GM12892 (cell line): ENCODE results near the gene ARFIP1.

ENCODE experiments used
- DNase-seq: peaks from one replicate; pipeline ENCODE4 v3.0.0; 2011; ENCODE audit not compliant: insufficient read length
- FAIRE-seq: peaks from 2 replicates; lab custom pipeline; 2011; peaks lifted over from hg19 to GRCh38; lab: Jason Lieb, UNC
- POLR2A ChIP-seq: IDR thresholded peaks from 2 replicates; pipeline ENCODE4 v1.6.1; 2011; ENCODE audit warnings: low read depth, low read length, control low read depth
- POLR2AphosphoS5 ChIP-seq: IDR thresholded peaks from 2 replicates; pipeline ENCODE4 v1.6.1; 2011; ENCODE audit warnings: low read depth, low read length, control low read depth
- TAF1 ChIP-seq: IDR thresholded peaks from 2 replicates; pipeline ENCODE4 v1.6.1; 2011; ENCODE audit warnings: low read depth, mild to moderate bottlenecking, control low read depth, low read length, borderline replicate concordance

Gene ARFIP1

DNA sequence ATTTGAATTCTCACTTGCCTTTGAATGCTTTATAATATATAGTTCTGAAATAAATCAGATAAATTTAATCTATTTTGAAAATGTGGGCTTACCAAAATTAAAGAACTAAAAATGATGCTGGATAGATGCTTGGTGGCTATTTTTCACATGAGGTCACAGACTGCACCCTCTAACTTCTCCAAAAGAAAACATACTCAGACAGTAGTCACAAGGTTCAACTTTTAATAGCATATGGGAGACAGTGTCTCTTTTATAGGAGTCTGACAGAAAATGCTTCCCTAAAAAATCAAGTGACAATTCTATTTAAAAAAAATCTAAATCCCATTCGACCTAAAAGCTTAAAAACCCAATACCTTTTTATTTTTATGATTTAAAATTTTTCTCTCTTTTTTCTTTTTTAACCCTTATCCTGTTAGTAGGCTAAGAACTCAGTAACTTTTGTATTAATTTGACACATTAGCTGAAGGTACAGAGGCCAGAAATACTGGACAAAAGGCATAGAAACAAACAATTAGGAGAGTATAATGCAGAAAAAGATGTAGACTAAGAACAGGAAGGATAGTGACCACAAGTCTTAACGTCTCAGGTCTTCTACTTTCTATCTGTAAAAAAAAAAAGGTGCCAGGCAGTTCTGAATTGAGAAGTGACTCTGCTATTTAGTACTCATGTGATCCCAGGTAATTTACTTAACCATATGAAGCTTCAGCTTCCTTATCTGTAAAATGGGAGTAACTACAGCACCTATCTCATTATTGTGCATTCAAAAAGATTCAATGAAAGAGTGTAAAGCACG lies 7.8 kb upstream of the ARFIP1 start:
- no peak for DNase-seq
- peak; percentile 27 for FAIRE-seq
- TF ChIP-seq TAF1 (no peak), POLR2AphosphoS5 (no peak), POLR2A (no peak)

DNA sequence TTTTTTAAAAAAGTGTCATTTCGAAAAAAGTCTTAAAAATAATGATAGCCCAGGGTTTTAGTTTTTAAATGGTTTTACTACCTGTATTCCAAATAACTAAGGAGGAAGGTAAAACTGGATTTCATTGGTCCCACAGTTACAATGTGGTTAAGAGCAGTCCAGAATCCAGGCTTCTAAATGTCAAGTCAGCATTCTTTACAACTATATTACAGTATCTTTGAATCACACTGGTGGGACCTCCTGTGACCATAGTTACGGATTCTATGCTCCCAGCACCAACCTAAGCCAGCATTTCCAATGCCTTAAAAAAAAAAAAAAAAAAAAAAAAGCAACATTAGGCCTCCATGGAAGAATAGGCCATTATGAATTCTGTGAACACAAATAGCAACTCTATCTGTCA lies 6.4 kb upstream of the ARFIP1 start:
- FAIRE-seq (no peak), DNase-seq (no peak)
- no peak for TF ChIP-seq POLR2A
- TF ChIP-seq TAF1, result no peak
- TF ChIP-seq POLR2AphosphoS5, result no peak

DNA sequence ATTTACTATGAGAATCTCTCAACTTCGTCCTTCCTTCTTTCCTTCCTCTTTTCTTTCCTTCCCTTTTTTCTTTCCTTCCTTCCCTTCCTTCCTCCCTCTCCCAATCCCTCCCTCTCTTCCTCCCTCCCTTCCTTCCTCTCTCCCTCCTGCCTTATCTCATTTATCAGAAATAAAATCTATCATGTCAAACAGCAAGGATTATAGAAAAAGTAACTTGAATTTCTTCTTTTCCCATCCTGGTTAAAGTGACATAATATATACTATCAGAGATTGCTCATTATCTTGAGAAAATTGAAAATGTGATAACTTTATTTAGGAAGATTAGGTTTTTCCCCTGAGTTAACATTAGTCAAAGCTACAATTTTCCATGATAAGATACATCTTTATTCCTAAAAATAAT lies 5.8 kb upstream of the ARFIP1 start:
- no peak for FAIRE-seq
- no peak for TF ChIP-seq POLR2A
- no peak for TF ChIP-seq POLR2AphosphoS5
- no peak for TF ChIP-seq TAF1
- no peak for DNase-seq

- FAIRE-seq (no peak), DNase-seq (no peak)
- TF ChIP-seq TAF1 (no peak), POLR2A (no peak), POLR2AphosphoS5 (no peak)
Measured at GRCh38 chr4:152776352-152776751, 3.4 kb upstream of the ARFIP1 start.

- FAIRE-seq (no peak), DNase-seq (no peak)
- TF ChIP-seq POLR2AphosphoS5, result no peak
- no peak for TF ChIP-seq POLR2A
- TF ChIP-seq TAF1, result no peak
Measured at GRCh38 chr4:152777488-152777887, 2.3 kb upstream of the ARFIP1 start.

GRCh38 chr4:152778656-152779512 lies 870 bp upstream of the ARFIP1 start:
- FAIRE-seq, result peak; percentile 64
- peak; percentile 10 for DNase-seq

GRCh38 chr4:152780267-152780778 lies 569 bp downstream of the ARFIP1 start:
- no peak for TF ChIP-seq POLR2AphosphoS5
- no peak for TF ChIP-seq POLR2A
- no peak for TF ChIP-seq TAF1
- DNase-seq (no peak), FAIRE-seq (peak; percentile 79)

More at GRCh38 chr4:152778656-152779512, 870 bp upstream of the ARFIP1 start:
- no peak for TF ChIP-seq POLR2A
- no peak for TF ChIP-seq TAF1
- no peak for TF ChIP-seq POLR2AphosphoS5

DNA sequence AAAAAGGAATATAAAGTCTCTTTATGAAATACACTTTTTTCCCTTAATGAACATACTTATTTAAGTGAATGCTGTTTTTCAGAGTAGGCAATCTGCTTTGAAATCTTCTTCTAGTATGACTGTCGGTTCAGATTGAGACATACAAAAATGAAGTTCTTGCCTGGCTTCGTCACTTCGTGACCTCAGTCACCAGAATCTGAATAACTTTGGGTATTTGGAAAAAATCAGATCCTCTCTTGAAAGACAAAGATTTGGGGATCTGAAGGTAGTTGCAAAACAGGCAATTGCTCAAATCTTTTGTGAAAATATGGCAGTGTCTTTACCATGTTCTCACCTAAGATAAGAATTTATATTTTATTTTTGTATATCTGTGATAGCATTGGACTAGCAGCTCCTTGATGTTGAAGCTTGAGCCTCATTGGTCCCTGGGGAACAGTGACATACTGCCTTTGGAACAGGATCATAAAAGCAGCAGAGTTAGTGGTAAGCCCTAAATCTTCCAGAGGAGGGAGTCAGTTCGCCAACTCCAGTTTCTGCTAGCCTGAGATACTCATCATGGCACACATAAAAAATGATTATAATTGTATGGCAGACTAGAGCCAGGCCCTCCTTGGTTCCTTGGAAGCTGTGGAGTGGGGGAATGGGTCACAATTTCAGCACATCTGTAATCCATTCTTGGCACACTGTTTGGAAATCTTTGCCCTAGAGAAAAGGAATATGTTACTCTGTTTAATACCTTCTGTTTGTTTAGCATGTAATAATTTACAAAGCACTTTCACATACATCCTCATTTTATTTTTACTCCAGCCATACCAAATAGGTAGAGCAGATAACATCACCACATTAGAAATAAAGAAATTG lies 5.0 kb downstream of the ARFIP1 start:
- FAIRE-seq, result no peak
- DNase-seq, result no peak

GRCh38 chr4:152785639-152786615 lies 6.2 kb downstream of the ARFIP1 start:
- no peak for DNase-seq
- TF ChIP-seq POLR2A, result no peak
- TF ChIP-seq POLR2AphosphoS5, result no peak
- TF ChIP-seq TAF1, result no peak
- peak; percentile 64 for FAIRE-seq

More for the DNA sequence above, 5.0 kb downstream of the ARFIP1 start:
- TF ChIP-seq POLR2AphosphoS5 (no peak), TAF1 (no peak), POLR2A (no peak)

DNA sequence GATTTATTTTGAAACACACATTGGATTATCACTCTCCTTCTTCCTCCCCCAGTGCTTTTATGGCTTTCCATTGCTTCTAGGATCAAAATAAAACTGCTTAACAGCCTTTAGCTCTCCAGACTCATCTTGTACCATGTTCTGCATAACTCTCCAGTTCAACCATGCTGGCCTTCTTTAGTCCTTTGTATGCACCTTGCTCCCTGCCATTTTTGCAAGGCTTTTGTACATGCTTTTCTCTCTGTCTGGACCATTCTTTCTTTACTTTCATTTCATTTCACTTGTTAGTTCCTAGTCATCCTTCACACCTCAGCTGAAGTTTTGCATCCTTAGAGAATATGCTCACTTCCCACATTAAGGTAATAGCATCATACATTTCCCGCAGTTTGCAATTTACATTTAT lies 6.9 kb downstream of the ARFIP1 start:
- peak; percentile 67 for FAIRE-seq
- TF ChIP-seq POLR2A (no peak), TAF1 (no peak), POLR2AphosphoS5 (no peak)
- DNase-seq, result no peak
